WERI-Rb-1 (cell line): ENCODE data around the gene CHCHD2.
A peak's percentile ranks its signal among the peaks of the same experiment; 100 is the strongest.
"Not testable (repeated sequence)": the region's sequence is repeated elsewhere in the genome, so short reads cannot be mapped to it uniquely, and the experiment has no call there.

ENCODE experiments used
- DNase-seq: peaks from one replicate; pipeline ENCODE4 v3.0.0-alpha.2; 2020
- H3K27ac ChIP-seq: fragments of 250-450 bp; sonication (Bioruptor Pico); 2 replicates; pipeline ENCODE4 v1.5.1; 2020; ENCODE audit warnings: mild to moderate bottlenecking, moderate library complexity
- H3K27me3 ChIP-seq: fragments of 250-450 bp; sonication (Bioruptor Pico); 2 replicates; pipeline ENCODE4 v1.5.1; 2021; ENCODE audit warnings: mild to moderate bottlenecking, low read depth, moderate library complexity; ENCODE audit not compliant: insufficient read depth, severe bottlenecking
- H3K36me3 ChIP-seq: fragments of 250-450 bp; sonication (Bioruptor Pico); 2 replicates; pipeline ENCODE4 v1.5.1; 2020; ENCODE audit warnings: mild to moderate bottlenecking, moderate library complexity
- H3K4me3 ChIP-seq: 2 replicates; pipeline ENCODE4 v1.5.1; 2011; ENCODE audit warnings: low read depth, mild to moderate bottlenecking, control low read depth, low read length
- H3K9me3 ChIP-seq: fragments of 250-450 bp; sonication (Bioruptor Pico); 2 replicates; pipeline ENCODE4 v1.5.1; 2021; ENCODE audit warnings: mild to moderate bottlenecking, moderate library complexity; ENCODE audit not compliant: severe bottlenecking
- CTCF ChIP-seq: IDR thresholded peaks from 2 replicates; pipeline ENCODE4 v1.5.1; 2011; ENCODE audit warnings: low read depth, mild to moderate bottlenecking, control low read depth, inconsistent platforms, low read length

Gene CHCHD2

GRCh38 chr7:56115852-56116538 lies 9.7 kb upstream of the CHCHD2 start, which contains the start of gene NUPR2:
Gene NUPR2 (minus strand): TSS chr7:56116417. CDS start chr7:56116314, 103 bp downstream.
- Histone ChIP-seq H3K27ac (no peak within 1 kb of the TSS), H3K9me3 (peaks cover 2% of the 10 kb centered on the region)

GRCh38 chr7:56112244-56112643 lies 6.0 kb upstream of the CHCHD2 start:
- not testable (repeated sequence) for H3K27me3 ChIP-seq, H3K27ac ChIP-seq, H3K4me3 ChIP-seq, H3K9me3 ChIP-seq, DNase-seq, H3K36me3 ChIP-seq

More at GRCh38 chr7:56115852-56116538, 9.7 kb upstream of the CHCHD2 start, which contains the start of gene NUPR2:
- H3K4me3 ChIP-seq, result no peak within 1 kb of the TSS
- no peaks in the 10 kb centered on the region for H3K27me3 ChIP-seq
- H3K36me3 ChIP-seq, result no peaks in the 10 kb centered on the region
- DNase-seq, result no peak
- TF ChIP-seq CTCF, result no peak

- peaks cover 2% of the 10 kb centered on the region; the same call in 1 of the 2 replicates for H3K36me3 ChIP-seq
- H3K27me3 ChIP-seq, result no peaks in the 10 kb centered on the region
- H3K4me3 ChIP-seq, result no peak overlapping the region
- H3K27ac ChIP-seq, result no peak overlapping the region
- no peak for TF ChIP-seq CTCF
- H3K9me3 ChIP-seq, result no peaks in the 10 kb centered on the region
- DNase-seq, result no peak
These were observed 4.3 kb upstream of the CHCHD2 start for GRCh38 chr7:56110611-56111010.

GRCh38 chr7:56107954-56108258 lies 1.6 kb upstream of the CHCHD2 start:
- H3K36me3 ChIP-seq, result peaks cover 24% of the 10 kb centered on the region
- H3K4me3 ChIP-seq, result no peak overlapping the region
- H3K27me3 ChIP-seq, result no peaks in the 10 kb centered on the region
- H3K9me3 ChIP-seq, result no peaks in the 10 kb centered on the region
- no peak overlapping the region for H3K27ac ChIP-seq
- no peak for DNase-seq
- TF ChIP-seq CTCF, result no peak

- H3K27ac ChIP-seq, result peak overlapping the region; percentile 83
- peak overlapping the region; percentile 99 for H3K4me3 ChIP-seq
- no peaks in the 10 kb centered on the region for H3K27me3 ChIP-seq
- TF ChIP-seq CTCF, result no peak
- H3K9me3 ChIP-seq, result no peaks in the 10 kb centered on the region
- no peak for DNase-seq
- H3K36me3 ChIP-seq, result peaks cover 48% of the 10 kb centered on the region
These were observed 768 bp downstream of the CHCHD2 start for GRCh38 chr7:56105508-56105907.

- not testable (repeated sequence) for H3K27me3 ChIP-seq, H3K4me3 ChIP-seq, DNase-seq, H3K27ac ChIP-seq, H3K9me3 ChIP-seq
- H3K36me3 ChIP-seq, result peaks cover 61% of the 10 kb centered on the region
These were observed 2.1 kb downstream of the CHCHD2 start for GRCh38 chr7:56104138-56104537.

GRCh38 chr7:56099653-56100052 lies 6.6 kb downstream of the CHCHD2 start:
- Histone ChIP-seq H3K36me3 (peaks cover 59% of the 10 kb centered on the region), H3K27ac (no peak overlapping the region), H3K9me3 (no peaks in the 10 kb centered on the region), H3K27me3 (no peaks in the 10 kb centered on the region), H3K4me3 (no peak overlapping the region)
- no peak for TF ChIP-seq CTCF
- no peak for DNase-seq

GRCh38 chr7:56098187-56099008 lies 7.9 kb downstream of the CHCHD2 start:
- not testable (repeated sequence) for H3K27me3 ChIP-seq, H3K9me3 ChIP-seq, H3K27ac ChIP-seq, DNase-seq, H3K4me3 ChIP-seq
- H3K36me3 ChIP-seq, result peaks cover 46% of the 10 kb centered on the region
